ENCODE data around the gene FAM184A.
"Not testable (repeated sequence)": the region's sequence is repeated elsewhere in the genome, so short reads cannot be mapped to it uniquely, and the experiment has no call there.

Gene FAM184A

GRCh38 chr6:119097815-119098361 is 19.4 kb upstream of the FAM184A start:
- not testable (repeated sequence) for DNase-seq

- no peak for DNase-seq
Observed at GRCh38 chr6:119096721-119097565, 18.5 kb upstream of the FAM184A start.

- no peak for DNase-seq
Observed at GRCh38 chr6:119090256-119090655, 11.8 kb upstream of the FAM184A start.

- no peak for DNase-seq
Observed at GRCh38 chr6:119084784-119085183, 6.3 kb upstream of the FAM184A start.

- DNase-seq = no peak
Observed at GRCh38 chr6:119083007-119083406, 4.5 kb upstream of the FAM184A start.

GRCh38 chr6:119079283-119079809 is 882 bp upstream of the FAM184A start:
- no peak for DNase-seq

GRCh38 chr6:119077643-119078375 is 655 bp downstream of the FAM184A start:
- peak; percentile 32 for DNase-seq

- DNase-seq = no peak
Observed at GRCh38 chr6:119077391-119077642, 1.1 kb downstream of the FAM184A start.

- no peak for DNase-seq
Observed at GRCh38 chr6:119076576-119077390, 1.7 kb downstream of the FAM184A start.

GRCh38 chr6:119076173-119076572 is 2.3 kb downstream of the FAM184A start:
- no peak for DNase-seq

- no peak for DNase-seq
Observed at GRCh38 chr6:119075200-119075981, 3.1 kb downstream of the FAM184A start.

GRCh38 chr6:119073307-119074051 is 5.0 kb downstream of the FAM184A start:
- no peak for DNase-seq

- no peak for DNase-seq
Observed at GRCh38 chr6:119071576-119071975, 6.9 kb downstream of the FAM184A start.

GRCh38 chr6:119067091-119067490 is 11.4 kb downstream of the FAM184A start:
- no peak for DNase-seq

- DNase-seq = no peak
Observed at GRCh38 chr6:119066517-119066916, 11.9 kb downstream of the FAM184A start.

GRCh38 chr6:119065955-119066354 is 12.5 kb downstream of the FAM184A start:
- DNase-seq = no peak

GRCh38 chr6:119065382-119065781 is 13.1 kb downstream of the FAM184A start:
- DNase-seq = no peak

GRCh38 chr6:119063491-119063890 is 15.0 kb downstream of the FAM184A start:
- no peak for DNase-seq

GRCh38 chr6:119061215-119061614 is 17.2 kb downstream of the FAM184A start:
- no peak for DNase-seq

- DNase-seq = no peak
Observed at GRCh38 chr6:119060255-119060907, 18.1 kb downstream of the FAM184A start.

GRCh38 chr6:119055069-119055468 is 23.4 kb downstream of the FAM184A start:
- no peak for DNase-seq

Measured in activated CD4-positive, alpha-beta T cell treated with anti-CD3 and anti-CD28 coated beads for 1 hour (primary cell).